ENCODE measurements around the gene PSMD12.
A peak's percentile ranks its signal among the peaks of the same experiment; 100 is the strongest.
"Not testable (repeated sequence)": the region's sequence is repeated elsewhere in the genome, so short reads cannot be mapped to it uniquely, and the experiment has no call there.

PSMD12 gene

GRCh38 chr17:67366193-67367157 lies at the start of gene PSMD12:
Gene PSMD12, minus strand, starts transcription at chr17:67366577. Its CDS starts 58 bp downstream, at chr17:67366519.
- peak; percentile 91 to 95 for DNase-seq

GRCh38 chr17:67415291-67415690 lies 48.9 kb upstream of the PSMD12 start:
- DNase-seq: no peak

GRCh38 chr17:67414559-67414958 lies 48.2 kb upstream of the PSMD12 start:
- DNase-seq: no peak

- no peak for DNase-seq
Measured at GRCh38 chr17:67414130-67414529, 47.8 kb upstream of the PSMD12 start.

- DNase-seq: no peak
Measured at GRCh38 chr17:67413388-67413787, 47.0 kb upstream of the PSMD12 start.

GRCh38 chr17:67412941-67413340 lies 46.6 kb upstream of the PSMD12 start:
- no peak for DNase-seq

- DNase-seq: no peak
Measured at GRCh38 chr17:67412032-67412431, 45.7 kb upstream of the PSMD12 start.

- DNase-seq: peak in 1 of 2 donors; percentile 28
Measured at GRCh38 chr17:67411397-67411796, 45.0 kb upstream of the PSMD12 start.

GRCh38 chr17:67408455-67408830 lies 42.1 kb upstream of the PSMD12 start:
- not testable (repeated sequence) for DNase-seq

GRCh38 chr17:67403483-67403882 lies 37.1 kb upstream of the PSMD12 start:
- no peak for DNase-seq

- no peak for DNase-seq
Measured at GRCh38 chr17:67403065-67403464, 36.7 kb upstream of the PSMD12 start.

- no peak for DNase-seq
Measured at GRCh38 chr17:67401598-67402504, 35.5 kb upstream of the PSMD12 start.

GRCh38 chr17:67401106-67401505 lies 34.7 kb upstream of the PSMD12 start:
- no peak for DNase-seq

- peak; percentile 55 to 64 for DNase-seq
Measured at GRCh38 chr17:67400193-67400592, 33.8 kb upstream of the PSMD12 start.

- DNase-seq: no peak
Measured at GRCh38 chr17:67399676-67400075, 33.3 kb upstream of the PSMD12 start.

GRCh38 chr17:67393809-67394397 lies 27.5 kb upstream of the PSMD12 start:
- no peak for DNase-seq

GRCh38 chr17:67392111-67392510 lies 25.7 kb upstream of the PSMD12 start:
- DNase-seq: no peak

- DNase-seq: peak; percentile 57 to 73
Measured at GRCh38 chr17:67390646-67391361, 24.4 kb upstream of the PSMD12 start.

- DNase-seq: no peak
Measured at GRCh38 chr17:67390006-67390645, 23.7 kb upstream of the PSMD12 start.

- DNase-seq: no peak
Measured at GRCh38 chr17:67388986-67389385, 22.6 kb upstream of the PSMD12 start.

GRCh38 chr17:67388536-67388935 lies 22.2 kb upstream of the PSMD12 start:
- not testable (repeated sequence) for DNase-seq

Measured in CD4-positive, alpha-beta T cell treated with Interferon alpha-2 for 1 hour (primary cell).